ENCODE measurements around the gene ERMP1.
A peak's percentile ranks its signal among the peaks of the same experiment; 100 is the strongest.
"Not testable (repeated sequence)": the region's sequence is repeated elsewhere in the genome, so short reads cannot be mapped to it uniquely, and the experiment has no call there.

ERMP1 gene

GRCh38 chr9:5832538-5833529 lies at the start of gene ERMP1:
TSS of gene ERMP1 (minus strand) at chr9:5833117. CDS start at chr9:5833027, 90 bp downstream.
- peak within 1 kb of the TSS; percentile 82 for H3K27ac ChIP-seq
- TF ChIP-seq CTCF (conservative IDR thresholded peaks at IDR 0.05), result peak; percentile 98

GRCh38 chr9:5882244-5883012 lies 49.5 kb upstream of the ERMP1 start:
- not testable (repeated sequence) for H3K27ac ChIP-seq

GRCh38 chr9:5879419-5880181 lies 46.7 kb upstream of the ERMP1 start:
- TF ChIP-seq CTCF (conservative IDR thresholded peaks at IDR 0.05), result no peak
- no peak overlapping the region for H3K27ac ChIP-seq

GRCh38 chr9:5876711-5877110 lies 43.8 kb upstream of the ERMP1 start:
- H3K27ac ChIP-seq, result no peak overlapping the region
- TF ChIP-seq CTCF (conservative IDR thresholded peaks at IDR 0.05), result no peak

- TF ChIP-seq CTCF (conservative IDR thresholded peaks at IDR 0.05), result no peak
- H3K27ac ChIP-seq, result no peak overlapping the region
Observed at GRCh38 chr9:5876026-5876425, 43.1 kb upstream of the ERMP1 start.

GRCh38 chr9:5874048-5874447 lies 41.1 kb upstream of the ERMP1 start:
- H3K27ac ChIP-seq, result no peak overlapping the region
- TF ChIP-seq CTCF (conservative IDR thresholded peaks at IDR 0.05), result no peak

GRCh38 chr9:5873439-5873838 lies 40.5 kb upstream of the ERMP1 start:
- no peak for TF ChIP-seq CTCF (conservative IDR thresholded peaks at IDR 0.05)
- H3K27ac ChIP-seq, result no peak overlapping the region

Measured in VCaP (cell line).